ENCODE measurements around the gene CFAP46.

The CFAP46 gene

GRCh38 chr10:132942101-132943057 lies at the start of gene CFAP46:
TSS of gene CFAP46 (minus strand) at chr10:132942570. CDS start at chr10:132942484, 86 bp downstream.
- peak; percentile 57 to 75 (median 58) for DNase-seq

- DNase-seq, result no peak
Measured at GRCh38 chr10:132991706-132992432, 49.5 kb upstream of the CFAP46 start.

GRCh38 chr10:132990684-132991545 lies 48.5 kb upstream of the CFAP46 start:
- DNase-seq, result no peak

- DNase-seq, result no peak
Measured at GRCh38 chr10:132989476-132990415, 47.4 kb upstream of the CFAP46 start.

- no peak for DNase-seq
Measured at GRCh38 chr10:132988988-132989387, 46.6 kb upstream of the CFAP46 start.

GRCh38 chr10:132987671-132988571 lies 45.6 kb upstream of the CFAP46 start:
- peak in 2 of 3 donors; percentile 31 to 35 for DNase-seq

GRCh38 chr10:132986978-132987377 lies 44.6 kb upstream of the CFAP46 start:
- DNase-seq, result no peak

- DNase-seq, result no peak
Measured at GRCh38 chr10:132986576-132986975, 44.2 kb upstream of the CFAP46 start.

GRCh38 chr10:132986076-132986475 lies 43.7 kb upstream of the CFAP46 start:
- no peak for DNase-seq

- no peak for DNase-seq
Measured at GRCh38 chr10:132985546-132985900, 43.2 kb upstream of the CFAP46 start.

- peak in 2 of 3 donors; percentile 14 to 28 for DNase-seq
Measured at GRCh38 chr10:132984801-132985545, 42.6 kb upstream of the CFAP46 start.

- no peak for DNase-seq
Measured at GRCh38 chr10:132984008-132984295, 41.6 kb upstream of the CFAP46 start.

GRCh38 chr10:132983252-132984007 lies 41.1 kb upstream of the CFAP46 start:
- DNase-seq, result no peak

GRCh38 chr10:132982301-132982989 lies 40.1 kb upstream of the CFAP46 start:
- no peak for DNase-seq

- no peak for DNase-seq
Measured at GRCh38 chr10:132981746-132982145, 39.4 kb upstream of the CFAP46 start.

- DNase-seq, result no peak
Measured at GRCh38 chr10:132981173-132981555, 38.8 kb upstream of the CFAP46 start.

- DNase-seq, result no peak
Measured at GRCh38 chr10:132980426-132981172, 38.2 kb upstream of the CFAP46 start.
